Islet of Langerhans (tissue), 1 donor: ENCODE data around the gene KHK.
"Not testable (repeated sequence)": the region's sequence is repeated elsewhere in the genome, so short reads cannot be mapped to it uniquely, and the experiment has no call there.

Experiments used
- FAIRE-seq: peaks from one replicate; lab custom pipeline; 2011; peaks lifted over from hg19 to GRCh38; lab: Jason Lieb, UNC

The KHK gene

GRCh38 chr2:27060323-27060722, 26.2 kb upstream of the KHK start:
- FAIRE-seq, result no peak

- FAIRE-seq, result no peak
These were observed 21.4 kb upstream of the KHK start for GRCh38 chr2:27065128-27065527.

GRCh38 chr2:27067385-27067784, 19.2 kb upstream of the KHK start:
- FAIRE-seq, result no peak

- FAIRE-seq, result no peak
These were observed 17.1 kb upstream of the KHK start for GRCh38 chr2:27069436-27069835.

GRCh38 chr2:27069961-27070618, 16.5 kb upstream of the KHK start:
- FAIRE-seq, result no peak

GRCh38 chr2:27070653-27071276, 15.8 kb upstream of the KHK start:
- FAIRE-seq, result no peak

GRCh38 chr2:27071277-27071989, 15.1 kb upstream of the KHK start, which contains the start of gene OST4:
OST4 (minus strand) TSS chr2:27071654.
- FAIRE-seq, result no peak

GRCh38 chr2:27071990-27072830, 14.4 kb upstream of the KHK start:
- no peak for FAIRE-seq

GRCh38 chr2:27072920-27073319, 13.7 kb upstream of the KHK start:
- FAIRE-seq, result no peak

- no peak for FAIRE-seq
These were observed 12.8 kb upstream of the KHK start for GRCh38 chr2:27073782-27074181.

- no peak for FAIRE-seq
These were observed 11.6 kb upstream of the KHK start for GRCh38 chr2:27074738-27075565.

- FAIRE-seq, result not testable (repeated sequence)
These were observed 11.1 kb upstream of the KHK start for GRCh38 chr2:27075566-27075871.

GRCh38 chr2:27076323-27076722, 10.2 kb upstream of the KHK start:
- no peak for FAIRE-seq

- no peak for FAIRE-seq
These were observed 9.3 kb upstream of the KHK start for GRCh38 chr2:27077231-27077630.

- FAIRE-seq, result no peak
These were observed 8.0 kb upstream of the KHK start, which contains the start of gene EMILIN1 for GRCh38 chr2:27078267-27079194. EMILIN1 (plus strand) TSS chr2:27078615; CDS start chr2:27079066, 451 bp downstream.

GRCh38 chr2:27079233-27080139, 7.1 kb upstream of the KHK start:
- FAIRE-seq, result no peak

GRCh38 chr2:27080140-27080469, 6.5 kb upstream of the KHK start:
- no peak for FAIRE-seq

GRCh38 chr2:27080603-27080936, 6.0 kb upstream of the KHK start:
- no peak for FAIRE-seq

- no peak for FAIRE-seq
These were observed 4.4 kb upstream of the KHK start for GRCh38 chr2:27081984-27082772.
